ENCODE results near the gene COX19.

DNA sequence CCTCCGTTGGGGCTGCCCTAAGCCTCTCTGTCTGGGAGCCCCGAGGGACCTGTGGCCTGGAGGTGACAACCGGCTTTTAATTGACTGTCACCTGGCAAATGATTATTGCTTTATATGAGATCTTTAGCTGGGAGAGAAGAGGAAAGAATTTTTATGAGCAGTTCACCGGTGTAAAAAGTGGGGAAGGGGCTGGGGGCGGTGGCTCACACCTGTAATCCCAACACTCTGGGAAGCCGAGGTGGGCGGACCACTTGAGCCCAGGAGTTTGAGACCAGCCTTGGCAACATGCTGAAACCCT lies 2.6 kb upstream of the COX19 start:
- TF ChIP-seq, protein P1, sequence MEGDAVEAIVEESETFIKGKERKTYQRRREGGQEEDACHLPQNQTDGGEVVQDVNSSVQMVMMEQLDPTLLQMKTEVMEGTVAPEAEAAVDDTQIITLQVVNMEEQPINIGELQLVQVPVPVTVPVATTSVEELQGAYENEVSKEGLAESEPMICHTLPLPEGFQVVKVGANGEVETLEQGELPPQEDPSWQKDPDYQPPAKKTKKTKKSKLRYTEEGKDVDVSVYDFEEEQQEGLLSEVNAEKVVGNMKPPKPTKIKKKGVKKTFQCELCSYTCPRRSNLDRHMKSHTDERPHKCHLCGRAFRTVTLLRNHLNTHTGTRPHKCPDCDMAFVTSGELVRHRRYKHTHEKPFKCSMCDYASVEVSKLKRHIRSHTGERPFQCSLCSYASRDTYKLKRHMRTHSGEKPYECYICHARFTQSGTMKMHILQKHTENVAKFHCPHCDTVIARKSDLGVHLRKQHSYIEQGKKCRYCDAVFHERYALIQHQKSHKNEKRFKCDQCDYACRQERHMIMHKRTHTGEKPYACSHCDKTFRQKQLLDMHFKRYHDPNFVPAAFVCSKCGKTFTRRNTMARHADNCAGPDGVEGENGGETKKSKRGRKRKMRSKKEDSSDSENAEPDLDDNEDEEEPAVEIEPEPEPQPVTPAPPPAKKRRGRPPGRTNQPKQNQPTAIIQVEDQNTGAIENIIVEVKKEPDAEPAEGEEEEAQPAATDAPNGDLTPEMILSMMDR (IDR thresholded peaks at IDR 0.05) = no peak
- no peak for TF ChIP-seq POLR2A (IDR thresholded peaks at IDR 0.05)
- TF ChIP-seq EP300 (IDR thresholded peaks at IDR 0.05) = no peak
